Retinal pigment epithelial cell (primary cell): ENCODE data around the gene CCNY.

Source experiments
- DNase-seq: peaks from one replicate; pipeline ENCODE4 v3.0.0-alpha.2; 2010; ENCODE audit warnings: low read depth
- H3K4me3 ChIP-seq: 2 replicates; pipeline ENCODE4 v1.5.1; 2011; ENCODE audit warnings: mild to moderate bottlenecking, low read length, control low read depth, moderate library complexity
- TF ChIP-seq, protein P1 (sequence below): conservative IDR thresholded peaks from 2 replicates; pipeline ENCODE4 v1.5.1; 2011; ENCODE audit warnings: low read depth, low read length, control low read depth, inconsistent platforms

The CCNY gene

DNA sequence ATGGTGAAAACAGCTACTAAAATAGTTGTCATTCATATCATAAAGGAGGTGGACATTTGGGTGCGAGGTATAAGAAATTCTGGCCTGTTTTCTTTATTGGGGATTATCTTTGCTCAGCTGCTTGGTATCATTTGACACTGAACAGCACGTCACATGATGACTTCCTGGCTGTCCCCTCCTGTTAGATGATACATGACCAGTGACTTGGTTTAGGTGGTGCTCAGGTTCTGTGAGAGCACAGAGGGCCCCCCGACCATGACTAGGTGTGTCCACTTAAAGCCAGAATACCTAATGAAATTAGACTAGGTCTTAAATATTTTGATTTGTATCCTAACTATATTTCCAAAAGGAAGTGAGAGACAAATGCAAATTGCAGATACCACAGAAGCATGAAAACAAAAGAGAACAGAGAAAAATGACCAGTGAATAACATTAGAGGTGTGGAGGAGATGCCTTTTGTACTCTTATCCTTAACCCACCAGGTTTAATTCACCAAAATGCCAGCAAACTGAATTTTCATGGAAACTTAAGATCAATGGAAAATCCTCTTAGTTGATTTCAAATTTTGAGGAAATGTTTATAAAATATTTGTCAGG lies 218.2 kb downstream of the CCNY start:
- no peak overlapping the region for H3K4me3 ChIP-seq
- TF ChIP-seq, protein P1, sequence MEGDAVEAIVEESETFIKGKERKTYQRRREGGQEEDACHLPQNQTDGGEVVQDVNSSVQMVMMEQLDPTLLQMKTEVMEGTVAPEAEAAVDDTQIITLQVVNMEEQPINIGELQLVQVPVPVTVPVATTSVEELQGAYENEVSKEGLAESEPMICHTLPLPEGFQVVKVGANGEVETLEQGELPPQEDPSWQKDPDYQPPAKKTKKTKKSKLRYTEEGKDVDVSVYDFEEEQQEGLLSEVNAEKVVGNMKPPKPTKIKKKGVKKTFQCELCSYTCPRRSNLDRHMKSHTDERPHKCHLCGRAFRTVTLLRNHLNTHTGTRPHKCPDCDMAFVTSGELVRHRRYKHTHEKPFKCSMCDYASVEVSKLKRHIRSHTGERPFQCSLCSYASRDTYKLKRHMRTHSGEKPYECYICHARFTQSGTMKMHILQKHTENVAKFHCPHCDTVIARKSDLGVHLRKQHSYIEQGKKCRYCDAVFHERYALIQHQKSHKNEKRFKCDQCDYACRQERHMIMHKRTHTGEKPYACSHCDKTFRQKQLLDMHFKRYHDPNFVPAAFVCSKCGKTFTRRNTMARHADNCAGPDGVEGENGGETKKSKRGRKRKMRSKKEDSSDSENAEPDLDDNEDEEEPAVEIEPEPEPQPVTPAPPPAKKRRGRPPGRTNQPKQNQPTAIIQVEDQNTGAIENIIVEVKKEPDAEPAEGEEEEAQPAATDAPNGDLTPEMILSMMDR: no peak
- DNase-seq: no peak

DNA sequence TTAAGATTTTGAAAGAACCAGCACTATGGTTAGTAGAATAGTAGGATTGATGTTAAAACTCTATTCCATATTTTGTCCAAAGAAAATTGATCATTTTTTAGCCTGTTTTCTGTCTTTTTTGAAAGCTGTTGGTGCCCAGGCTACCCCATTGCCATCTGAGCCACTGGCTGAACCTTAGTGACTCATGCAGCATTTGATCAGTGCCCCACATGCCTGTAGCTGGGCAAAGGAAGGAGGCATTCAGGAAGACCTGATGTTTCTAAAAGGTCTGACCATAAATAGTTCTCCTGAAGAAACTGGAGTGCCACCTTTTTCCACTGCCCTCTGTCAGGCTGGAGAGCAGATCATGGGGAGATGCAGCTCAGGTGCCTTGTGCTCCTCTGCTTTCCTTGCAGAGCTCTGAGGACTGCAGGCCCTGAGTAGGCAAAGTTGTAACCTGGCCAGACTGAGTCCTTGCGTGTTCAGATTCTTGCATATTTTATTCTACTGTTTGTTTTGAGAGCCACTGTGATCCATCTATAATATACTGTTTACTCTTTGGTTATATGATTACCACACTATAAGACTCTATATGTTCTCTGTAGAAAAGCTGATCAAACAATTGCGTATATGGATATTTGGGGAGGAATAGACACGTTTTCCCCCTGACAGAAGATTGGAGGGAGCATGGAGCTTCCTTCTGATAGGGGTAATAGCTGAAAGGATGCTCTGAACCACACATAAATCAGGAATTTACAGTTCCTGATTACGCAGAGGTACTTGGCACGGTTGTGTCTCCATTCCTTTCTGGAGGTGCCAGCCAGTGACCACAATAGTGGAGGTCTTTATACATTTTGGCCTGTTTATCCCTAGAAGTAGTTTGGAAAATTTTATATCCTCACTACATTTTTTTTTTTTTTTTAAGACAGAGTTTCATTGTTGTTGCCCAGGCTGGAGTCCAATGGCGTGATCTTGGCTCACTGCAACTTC lies 219.9 kb downstream of the CCNY start:
- TF ChIP-seq, protein P1: no peak
- DNase-seq: no peak
- no peak overlapping the region for H3K4me3 ChIP-seq

DNA sequence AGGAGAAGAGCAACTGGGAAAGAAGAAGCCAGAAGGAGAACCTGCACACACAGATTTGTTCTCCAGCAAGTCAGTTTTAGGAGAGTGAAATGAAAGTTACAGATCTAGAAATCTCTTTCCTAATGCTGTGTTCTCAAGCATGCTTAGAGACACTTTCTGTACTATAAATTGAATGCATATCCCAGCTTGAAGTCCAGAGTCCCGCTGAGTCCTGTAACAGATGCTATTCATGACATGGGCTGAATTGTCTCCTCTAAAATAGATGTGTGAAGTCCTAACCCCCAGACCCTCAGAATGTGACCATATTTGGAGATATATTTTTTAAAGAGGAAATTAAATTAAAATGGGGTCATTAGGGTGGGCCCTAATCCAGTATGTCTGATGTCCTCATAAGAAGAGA lies 222.0 kb downstream of the CCNY start:
- DNase-seq: no peak
- no peak overlapping the region for H3K4me3 ChIP-seq
- TF ChIP-seq, protein P1: no peak

DNA sequence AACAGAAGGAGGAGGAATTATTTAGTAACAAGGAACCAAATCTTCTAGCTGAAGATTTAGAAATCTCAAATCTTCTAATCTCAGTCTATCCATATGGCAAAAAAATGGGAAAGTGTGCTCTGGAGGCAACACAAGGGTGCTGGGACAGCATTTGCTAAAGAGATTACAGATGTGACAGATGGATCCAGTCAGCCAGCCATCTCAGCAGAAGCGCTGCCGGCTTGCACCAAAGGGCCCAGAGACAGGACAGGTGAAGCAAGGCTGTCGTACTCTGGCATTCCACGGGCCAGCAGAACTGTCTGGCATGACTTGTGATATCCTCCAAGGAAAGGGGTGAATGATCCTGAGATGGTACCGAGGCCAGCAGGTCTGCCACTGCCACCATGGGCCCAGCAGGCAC lies 223.1 kb downstream of the CCNY start:
- no peak overlapping the region for H3K4me3 ChIP-seq
- DNase-seq: no peak
- TF ChIP-seq, protein P1: no peak

DNA sequence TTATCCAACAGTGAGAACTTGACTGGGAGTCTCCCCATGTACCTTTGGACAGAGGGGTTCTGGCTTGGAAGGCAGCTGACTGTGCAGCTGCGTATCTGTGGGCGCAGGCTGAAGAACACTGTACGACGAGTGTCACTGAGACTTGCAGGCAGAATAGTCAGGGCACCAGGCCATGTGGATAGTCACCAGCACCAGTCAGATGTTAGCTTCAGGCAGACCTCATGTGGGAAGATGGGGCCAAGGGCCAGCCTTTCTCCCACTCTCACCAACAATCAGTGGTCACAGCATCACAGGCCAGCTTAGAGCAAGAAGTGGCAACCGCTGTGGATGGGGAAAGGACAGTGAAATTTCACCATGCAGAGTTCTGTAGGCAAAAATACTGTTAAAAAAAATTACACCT lies 225.4 kb downstream of the CCNY start:
- TF ChIP-seq, protein P1: no peak
- DNase-seq: no peak

DNA sequence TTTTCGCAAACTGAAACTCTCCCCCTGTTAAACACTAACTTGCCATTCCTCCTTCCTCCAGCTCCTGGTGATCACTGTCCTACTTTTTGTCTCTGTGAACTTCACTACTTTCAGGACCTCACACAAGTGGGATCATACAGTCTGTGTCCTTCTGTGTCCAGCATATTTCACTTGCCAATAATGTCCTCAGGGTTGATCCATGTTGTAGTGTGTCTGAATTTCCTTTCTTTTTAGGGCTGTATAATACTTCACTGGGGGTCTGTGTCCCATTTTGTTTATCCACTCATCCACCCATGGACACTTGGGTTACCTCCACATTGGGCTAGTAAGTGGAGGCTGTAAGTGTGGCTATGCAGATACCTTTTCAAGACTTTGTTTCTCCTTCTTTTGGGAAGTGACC lies 226.1 kb downstream of the CCNY start:
- no peak overlapping the region for H3K4me3 ChIP-seq
- TF ChIP-seq, protein P1: no peak

More for the DNA sequence above, 225.4 kb downstream of the CCNY start:
- H3K4me3 ChIP-seq: no peak overlapping the region

DNA sequence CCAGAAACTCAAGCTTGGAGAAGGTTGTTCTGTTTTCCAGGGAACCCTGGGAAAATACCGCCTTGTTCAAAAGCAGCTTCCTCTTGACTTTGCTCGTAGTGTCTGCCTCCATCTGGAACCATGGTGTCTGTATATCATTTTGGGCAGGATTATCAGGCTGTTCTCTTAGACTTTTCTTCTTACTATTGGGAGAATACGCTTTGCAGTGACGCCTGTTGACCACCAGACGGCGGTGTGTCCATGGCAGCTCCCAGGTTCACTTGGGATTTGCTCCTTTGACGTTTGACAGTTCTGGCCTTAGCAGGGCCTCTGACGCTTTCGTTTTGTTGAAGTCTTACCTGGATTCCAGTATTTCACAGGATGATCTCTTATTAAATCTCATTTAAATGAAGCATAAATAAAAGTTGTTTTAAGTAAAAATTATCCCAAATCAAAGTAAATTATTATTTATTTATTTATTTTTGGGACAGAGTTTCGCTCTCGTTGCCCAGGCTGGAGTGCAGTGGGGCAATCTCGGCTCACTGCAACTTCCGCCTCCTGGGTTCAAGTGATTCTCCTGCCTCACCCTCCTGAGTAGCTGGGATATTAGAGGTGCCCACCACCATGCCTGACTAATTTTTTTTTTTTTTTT lies 227.1 kb downstream of the CCNY start:
- no peak overlapping the region for H3K4me3 ChIP-seq
- TF ChIP-seq, protein P1: peak; percentile 100
- DNase-seq: peak; percentile 30

More for the DNA sequence above, 226.1 kb downstream of the CCNY start:
- no peak for DNase-seq
